HG03097 (cell line): ENCODE results near the gene KLHL25.

Experiments
- ATAC-seq: cut with Tn5 transposase; IDR thresholded peaks from one replicate; pipeline ENCODE4 v1.9.1; 2021; ENCODE audit not compliant: unreplicated experiment, low FRiP score

The KLHL25 gene

GRCh38 chr15:85778107-85778776 lies 16.5 kb downstream of the KLHL25 start:
- ATAC-seq, result no peak

GRCh38 chr15:85777250-85778106 lies 17.2 kb downstream of the KLHL25 start:
- no peak for ATAC-seq

GRCh38 chr15:85773970-85774369 lies 20.8 kb downstream of the KLHL25 start:
- ATAC-seq, result no peak

- no peak for ATAC-seq
Observed at GRCh38 chr15:85773249-85773648, 21.5 kb downstream of the KLHL25 start.

GRCh38 chr15:85772668-85773067 lies 22.1 kb downstream of the KLHL25 start:
- ATAC-seq, result no peak

GRCh38 chr15:85771781-85772445 lies 22.8 kb downstream of the KLHL25 start:
- no peak for ATAC-seq

- ATAC-seq, result no peak
Observed at GRCh38 chr15:85771271-85771670, 23.5 kb downstream of the KLHL25 start.

- no peak for ATAC-seq
Observed at GRCh38 chr15:85770096-85771041, 24.4 kb downstream of the KLHL25 start.

- ATAC-seq, result no peak
Observed at GRCh38 chr15:85769182-85769900, 25.4 kb downstream of the KLHL25 start.

GRCh38 chr15:85768595-85769168 lies 26.0 kb downstream of the KLHL25 start:
- ATAC-seq, result no peak

- no peak for ATAC-seq
Observed at GRCh38 chr15:85767785-85768529, 26.8 kb downstream of the KLHL25 start.

- no peak for ATAC-seq
Observed at GRCh38 chr15:85766001-85766831, 28.5 kb downstream of the KLHL25 start.

GRCh38 chr15:85764649-85765277 lies 30.0 kb downstream of the KLHL25 start:
- no peak for ATAC-seq

GRCh38 chr15:85763673-85764633 lies 30.8 kb downstream of the KLHL25 start:
- no peak for ATAC-seq

- ATAC-seq, result no peak
Observed at GRCh38 chr15:85763157-85763556, 31.6 kb downstream of the KLHL25 start.

- no peak for ATAC-seq
Observed at GRCh38 chr15:85762756-85763127, 32.0 kb downstream of the KLHL25 start.
